DND-41 (cell line): ENCODE data around the gene ZNF37A.

ENCODE experiments used
- EZH2 ChIP-seq: IDR thresholded peaks from 3 replicates; pipeline ENCODE4 v1.6.1; 2012; ENCODE audit warnings: borderline replicate concordance, low read depth, mild to moderate bottlenecking, moderate library complexity, low read length, inconsistent platforms; ENCODE audit not compliant: severe bottlenecking
- TF ChIP-seq, protein P1 (sequence below): IDR thresholded peaks from 2 replicates; pipeline ENCODE4 v1.5.1; 2012; ENCODE audit warnings: borderline replicate concordance, low read length, moderate library complexity, mild to moderate bottlenecking; ENCODE audit not compliant: poor library complexity, severe bottlenecking; ENCODE audit errors: extremely low read depth

DNA sequence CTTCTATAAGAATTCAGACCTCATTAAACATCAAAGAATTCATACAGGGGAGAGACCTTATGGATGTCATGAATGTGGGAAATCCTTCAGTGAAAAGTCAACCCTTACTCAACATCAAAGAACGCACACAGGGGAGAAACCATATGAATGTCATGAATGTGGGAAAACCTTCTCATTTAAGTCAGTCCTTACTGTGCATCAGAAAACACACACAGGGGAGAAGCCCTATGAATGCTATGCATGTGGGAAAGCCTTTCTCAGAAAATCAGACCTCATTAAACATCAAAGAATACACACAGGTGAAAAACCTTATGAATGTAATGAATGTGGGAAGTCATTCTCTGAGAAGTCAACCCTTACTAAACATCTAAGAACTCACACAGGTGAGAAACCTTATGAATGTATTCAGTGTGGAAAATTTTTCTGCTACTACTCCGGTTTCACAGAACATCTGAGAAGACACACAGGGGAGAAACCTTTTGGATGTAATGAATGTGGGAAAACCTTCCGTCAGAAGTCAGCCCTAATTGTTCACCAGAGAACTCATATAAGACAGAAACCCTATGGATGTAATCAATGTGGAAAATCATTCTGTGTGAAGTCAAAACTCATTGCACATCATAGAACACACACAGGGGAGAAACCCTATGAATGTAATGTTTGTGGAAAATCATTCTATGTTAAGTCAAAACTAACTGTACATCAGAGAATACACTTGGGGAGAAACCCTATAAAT lies 24.1 kb downstream of the ZNF37A start:
- TF ChIP-seq, protein P1, sequence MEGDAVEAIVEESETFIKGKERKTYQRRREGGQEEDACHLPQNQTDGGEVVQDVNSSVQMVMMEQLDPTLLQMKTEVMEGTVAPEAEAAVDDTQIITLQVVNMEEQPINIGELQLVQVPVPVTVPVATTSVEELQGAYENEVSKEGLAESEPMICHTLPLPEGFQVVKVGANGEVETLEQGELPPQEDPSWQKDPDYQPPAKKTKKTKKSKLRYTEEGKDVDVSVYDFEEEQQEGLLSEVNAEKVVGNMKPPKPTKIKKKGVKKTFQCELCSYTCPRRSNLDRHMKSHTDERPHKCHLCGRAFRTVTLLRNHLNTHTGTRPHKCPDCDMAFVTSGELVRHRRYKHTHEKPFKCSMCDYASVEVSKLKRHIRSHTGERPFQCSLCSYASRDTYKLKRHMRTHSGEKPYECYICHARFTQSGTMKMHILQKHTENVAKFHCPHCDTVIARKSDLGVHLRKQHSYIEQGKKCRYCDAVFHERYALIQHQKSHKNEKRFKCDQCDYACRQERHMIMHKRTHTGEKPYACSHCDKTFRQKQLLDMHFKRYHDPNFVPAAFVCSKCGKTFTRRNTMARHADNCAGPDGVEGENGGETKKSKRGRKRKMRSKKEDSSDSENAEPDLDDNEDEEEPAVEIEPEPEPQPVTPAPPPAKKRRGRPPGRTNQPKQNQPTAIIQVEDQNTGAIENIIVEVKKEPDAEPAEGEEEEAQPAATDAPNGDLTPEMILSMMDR = no peak
- TF ChIP-seq EZH2 = no peak
